Lung microvascular endothelial cell (primary cell): Measurements from ENCODE around the gene TNRC18. TPM values are rescaled to one million over a fixed set of nuclear protein-coding genes. Genes with fewer than 3 reads are reported as not detected.

Source experiments
- DNase-seq, 2 donors: peaks; one replicate each; pipeline versions ENCODE4 v3.0.0 to v3.0.0-alpha.2; 2010; ENCODE audit warnings: low read depth in 2 of 2
- total RNA-seq: library from RNA; depleted of rRNA; stranded (reverse); fragments of >200 nt; gene quantifications from 2 replicates; pipeline ENCODE4 v1.2.1, GENCODE V29; 2014

The TNRC18 gene
- total RNA-seq, 1 donor from 2014 or later = 21.6 TPM

GRCh38 chr7:5450549-5451327 lies 27.1 kb upstream of the TNRC18 start:
- peak; percentile 47 to 65 for DNase-seq

GRCh38 chr7:5448378-5449037 lies 24.9 kb upstream of the TNRC18 start:
- no peak for DNase-seq

GRCh38 chr7:5445981-5446594 lies 22.5 kb upstream of the TNRC18 start:
- DNase-seq = no peak

- DNase-seq = no peak
These were observed 20.0 kb upstream of the TNRC18 start for GRCh38 chr7:5443678-5444077.

GRCh38 chr7:5442757-5443305 lies 19.2 kb upstream of the TNRC18 start:
- no peak for DNase-seq

- peak in 1 of 2 donors; percentile 28 for DNase-seq
These were observed 18.3 kb upstream of the TNRC18 start for GRCh38 chr7:5441840-5442503.

GRCh38 chr7:5439572-5440496 lies 16.2 kb upstream of the TNRC18 start:
- DNase-seq = no peak

GRCh38 chr7:5439209-5439571 lies 15.6 kb upstream of the TNRC18 start:
- no peak for DNase-seq

- no peak for DNase-seq
These were observed 14.4 kb upstream of the TNRC18 start for GRCh38 chr7:5437987-5438386.

- DNase-seq = no peak
These were observed 13.8 kb upstream of the TNRC18 start for GRCh38 chr7:5437348-5437892.

GRCh38 chr7:5436003-5436678 lies 12.5 kb upstream of the TNRC18 start:
- DNase-seq = no peak

- DNase-seq = no peak
These were observed 11.8 kb upstream of the TNRC18 start for GRCh38 chr7:5435291-5436002.

- no peak for DNase-seq
These were observed 9.5 kb upstream of the TNRC18 start for GRCh38 chr7:5433181-5433580.

- no peak for DNase-seq
These were observed 9.1 kb upstream of the TNRC18 start for GRCh38 chr7:5432691-5433090.

- no peak for DNase-seq
These were observed 8.0 kb upstream of the TNRC18 start for GRCh38 chr7:5431560-5432015.

GRCh38 chr7:5430612-5430947 lies 6.9 kb upstream of the TNRC18 start:
- no peak for DNase-seq

GRCh38 chr7:5429857-5430611 lies 6.4 kb upstream of the TNRC18 start:
- peak; percentile 41 to 51 for DNase-seq

- peak; percentile 35 to 50 for DNase-seq
These were observed 5.7 kb upstream of the TNRC18 start for GRCh38 chr7:5429253-5429856.
